Measurements from ENCODE around the gene SORCS3.

Gene SORCS3

DNA sequence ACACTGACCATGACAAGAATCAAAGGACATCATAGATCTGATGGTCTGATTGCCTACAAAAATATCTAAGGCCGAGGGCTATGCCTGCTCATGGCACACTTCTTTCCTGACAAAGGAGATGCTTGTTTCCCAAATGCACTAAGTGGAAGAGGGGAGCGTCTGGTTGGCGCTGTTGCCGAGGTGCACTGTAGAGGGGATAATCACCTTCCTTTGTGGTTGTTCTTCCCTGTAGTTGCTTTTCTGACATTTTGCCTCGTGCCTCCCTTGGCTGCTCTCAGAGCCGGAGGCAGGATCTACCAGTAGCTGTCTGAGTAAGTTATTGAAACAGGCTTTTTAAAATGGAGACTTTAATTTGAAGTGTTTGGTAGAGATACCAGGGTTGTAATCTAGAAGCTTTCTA, 352.0 kb downstream of the SORCS3 start:
- H3K4me3 ChIP-seq (replicated peaks; ENCODE audit: low read depth, low read length), result no peak overlapping the region
- TF ChIP-seq, protein P1, sequence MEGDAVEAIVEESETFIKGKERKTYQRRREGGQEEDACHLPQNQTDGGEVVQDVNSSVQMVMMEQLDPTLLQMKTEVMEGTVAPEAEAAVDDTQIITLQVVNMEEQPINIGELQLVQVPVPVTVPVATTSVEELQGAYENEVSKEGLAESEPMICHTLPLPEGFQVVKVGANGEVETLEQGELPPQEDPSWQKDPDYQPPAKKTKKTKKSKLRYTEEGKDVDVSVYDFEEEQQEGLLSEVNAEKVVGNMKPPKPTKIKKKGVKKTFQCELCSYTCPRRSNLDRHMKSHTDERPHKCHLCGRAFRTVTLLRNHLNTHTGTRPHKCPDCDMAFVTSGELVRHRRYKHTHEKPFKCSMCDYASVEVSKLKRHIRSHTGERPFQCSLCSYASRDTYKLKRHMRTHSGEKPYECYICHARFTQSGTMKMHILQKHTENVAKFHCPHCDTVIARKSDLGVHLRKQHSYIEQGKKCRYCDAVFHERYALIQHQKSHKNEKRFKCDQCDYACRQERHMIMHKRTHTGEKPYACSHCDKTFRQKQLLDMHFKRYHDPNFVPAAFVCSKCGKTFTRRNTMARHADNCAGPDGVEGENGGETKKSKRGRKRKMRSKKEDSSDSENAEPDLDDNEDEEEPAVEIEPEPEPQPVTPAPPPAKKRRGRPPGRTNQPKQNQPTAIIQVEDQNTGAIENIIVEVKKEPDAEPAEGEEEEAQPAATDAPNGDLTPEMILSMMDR (IDR thresholded peaks at IDR 0.05; ENCODE audit: low read length, missing control alignments), result no peak
- no peak for DNase-seq (ENCODE audit: low read depth)

DNA sequence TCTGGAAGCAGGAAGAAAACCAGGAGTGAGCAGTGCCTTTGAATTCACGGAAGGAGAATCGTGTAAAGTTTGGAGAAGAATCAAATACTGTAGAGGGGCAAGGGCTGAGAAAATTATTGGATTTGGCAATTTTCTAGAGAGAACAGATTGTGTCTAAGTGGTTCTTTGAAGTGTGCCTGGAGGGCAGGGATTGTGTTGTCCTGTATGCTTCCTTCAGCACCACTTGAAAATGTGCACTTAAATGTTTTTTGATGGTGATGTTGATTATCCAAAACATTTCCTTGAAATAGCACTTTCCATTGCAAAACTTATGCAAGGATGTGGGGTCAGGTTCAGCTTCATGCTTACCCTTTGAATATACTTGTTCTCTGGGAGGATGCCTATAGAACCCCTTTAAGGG, 360.2 kb downstream of the SORCS3 start:
- TF ChIP-seq, protein P1 (IDR thresholded peaks at IDR 0.05; ENCODE audit: low read length, missing control alignments), result no peak
- no peak for DNase-seq (ENCODE audit: low read depth)
- no peak overlapping the region for H3K4me3 ChIP-seq (replicated peaks; ENCODE audit: low read depth, low read length)

DNA sequence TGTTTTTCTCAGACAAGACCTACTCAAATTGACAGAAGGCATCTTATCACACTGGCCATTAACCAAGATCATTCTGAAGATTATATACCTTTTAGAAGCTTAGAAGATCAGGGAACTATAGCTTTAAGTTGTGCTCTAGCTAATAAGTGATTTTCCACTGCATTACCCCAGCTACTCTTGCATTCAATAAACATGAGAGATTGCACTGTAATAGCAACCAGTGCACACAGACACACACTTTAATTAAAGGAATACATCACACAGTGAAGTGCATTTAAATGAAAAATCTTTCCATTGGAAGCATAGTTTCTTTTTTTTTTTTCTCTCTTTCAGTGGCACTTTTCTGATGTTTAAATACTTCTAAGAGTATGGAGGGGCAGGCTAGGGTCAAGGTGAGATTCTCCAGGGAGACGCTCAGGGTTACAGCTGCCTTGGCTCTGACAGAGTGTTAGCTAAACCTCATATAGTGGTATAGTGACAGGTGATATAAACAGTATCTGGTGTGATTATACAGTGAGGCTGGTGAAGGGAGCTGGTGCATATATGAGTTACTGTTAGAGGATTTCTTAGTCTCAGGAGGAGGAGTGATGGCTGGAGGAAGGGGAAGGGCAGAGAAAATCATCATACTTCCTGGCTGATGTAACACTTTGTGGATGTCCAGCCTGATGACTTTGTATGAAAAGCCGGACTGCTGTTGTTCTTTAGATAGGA, 369.5 kb downstream of the SORCS3 start:
- TF ChIP-seq, protein P1 (IDR thresholded peaks at IDR 0.05; ENCODE audit: low read length, missing control alignments), result no peak
- H3K4me3 ChIP-seq (replicated peaks; ENCODE audit: low read depth, low read length), result no peak overlapping the region
- DNase-seq (ENCODE audit: low read depth), result no peak

DNA sequence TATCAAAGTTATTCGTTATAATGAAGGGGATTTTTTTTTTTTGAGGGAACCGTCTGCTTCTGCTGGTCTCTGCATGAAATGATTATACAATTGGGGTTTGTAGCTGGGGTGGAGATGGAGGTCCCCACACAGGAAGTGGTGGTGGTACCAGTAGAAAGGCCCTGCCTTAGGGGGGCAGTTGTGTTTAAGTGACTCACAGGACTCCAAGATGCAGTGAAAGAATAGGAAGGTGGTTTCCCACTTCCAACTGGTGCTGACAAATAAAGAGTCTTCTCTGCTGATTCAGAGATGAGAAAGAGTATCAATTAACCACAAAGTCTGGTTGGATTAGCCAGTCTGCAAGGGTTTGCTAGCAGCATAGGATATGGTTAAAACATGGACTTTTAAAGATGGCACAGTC, 376.0 kb downstream of the SORCS3 start:
- TF ChIP-seq, protein P1 (IDR thresholded peaks at IDR 0.05; ENCODE audit: low read length, missing control alignments), result no peak
- no peak overlapping the region for H3K4me3 ChIP-seq (replicated peaks; ENCODE audit: low read depth, low read length)
- no peak for DNase-seq (ENCODE audit: low read depth)

DNA sequence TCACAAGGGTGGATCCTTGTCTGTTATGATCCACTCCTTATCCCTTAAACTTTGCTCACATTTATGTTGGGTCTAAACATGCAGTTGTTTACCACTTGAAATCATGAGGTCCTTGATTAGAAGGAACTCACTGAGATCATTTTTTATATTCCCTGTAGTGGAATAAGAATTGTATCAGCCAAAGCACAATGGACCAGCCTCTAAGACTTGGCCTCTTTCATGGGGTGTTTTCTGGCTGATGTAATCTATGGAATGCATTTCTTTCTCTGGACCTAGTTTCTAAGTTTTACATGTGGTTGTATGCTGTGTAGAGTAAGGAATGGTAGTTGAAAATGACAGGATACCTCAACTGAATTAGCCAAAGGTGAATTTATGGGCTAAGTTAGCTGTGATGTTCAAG, 376.6 kb downstream of the SORCS3 start:
- DNase-seq (ENCODE audit: low read depth), result no peak
- H3K4me3 ChIP-seq (replicated peaks; ENCODE audit: low read depth, low read length), result no peak overlapping the region
- TF ChIP-seq, protein P1 (IDR thresholded peaks at IDR 0.05; ENCODE audit: low read length, missing control alignments), result no peak

DNA sequence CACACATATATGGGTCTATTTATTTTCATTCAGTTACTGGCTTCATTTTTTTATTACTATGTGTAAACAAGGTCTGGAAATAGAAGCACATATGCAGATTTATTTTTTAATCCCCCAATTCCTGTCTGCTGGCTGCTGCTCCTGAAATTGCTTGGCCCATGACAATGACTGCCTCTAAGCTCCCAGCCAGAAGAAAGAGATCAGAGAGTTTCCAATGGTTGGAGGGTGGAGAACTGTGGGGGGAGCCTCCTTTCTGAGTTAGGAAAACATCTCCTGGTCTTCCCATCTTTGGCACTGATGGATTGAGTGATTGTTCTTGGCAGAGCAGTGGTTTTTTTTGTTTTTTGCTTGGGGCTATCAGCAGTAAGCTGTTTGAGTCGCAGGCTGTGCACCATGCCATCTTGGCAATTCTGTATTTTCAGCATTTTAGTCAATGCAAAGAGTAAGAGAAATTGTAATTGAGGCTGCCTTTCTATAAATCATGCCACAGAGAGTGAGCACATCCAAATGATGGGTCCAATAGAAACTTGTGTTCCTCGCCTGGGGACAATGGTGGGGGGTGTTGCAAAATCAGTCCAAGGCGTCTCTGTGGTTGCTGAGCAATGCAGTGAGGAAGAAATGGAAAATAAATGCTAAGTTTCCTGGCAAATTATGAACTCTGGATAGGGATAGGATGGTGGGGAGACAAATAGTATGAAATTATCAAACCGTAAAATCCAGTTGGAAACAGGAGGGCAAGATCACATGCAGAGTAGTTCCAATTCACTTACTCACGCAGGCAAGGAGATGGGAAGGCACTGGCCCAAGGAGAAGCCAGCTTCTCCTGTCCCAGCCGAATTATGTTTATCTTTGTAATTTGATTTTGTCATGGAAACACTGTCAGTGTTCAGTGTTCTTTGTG, 382.4 kb downstream of the SORCS3 start:
- no peak for DNase-seq (ENCODE audit: low read depth)
- TF ChIP-seq, protein P1 (IDR thresholded peaks at IDR 0.05; ENCODE audit: low read length, missing control alignments), result no peak
- no peak overlapping the region for H3K4me3 ChIP-seq (replicated peaks; ENCODE audit: low read depth, low read length)
